HuH-7.5 (cell line): ENCODE results near the gene CD274.
"Not testable (repeated sequence)": the region's sequence is repeated elsewhere in the genome, so short reads cannot be mapped to it uniquely, and the experiment has no call there.

ENCODE experiments used
- DNase-seq: peaks from one replicate; pipeline ENCODE4 v3.0.0; 2011; ENCODE audit warnings: low spot score

The CD274 gene

DNA sequence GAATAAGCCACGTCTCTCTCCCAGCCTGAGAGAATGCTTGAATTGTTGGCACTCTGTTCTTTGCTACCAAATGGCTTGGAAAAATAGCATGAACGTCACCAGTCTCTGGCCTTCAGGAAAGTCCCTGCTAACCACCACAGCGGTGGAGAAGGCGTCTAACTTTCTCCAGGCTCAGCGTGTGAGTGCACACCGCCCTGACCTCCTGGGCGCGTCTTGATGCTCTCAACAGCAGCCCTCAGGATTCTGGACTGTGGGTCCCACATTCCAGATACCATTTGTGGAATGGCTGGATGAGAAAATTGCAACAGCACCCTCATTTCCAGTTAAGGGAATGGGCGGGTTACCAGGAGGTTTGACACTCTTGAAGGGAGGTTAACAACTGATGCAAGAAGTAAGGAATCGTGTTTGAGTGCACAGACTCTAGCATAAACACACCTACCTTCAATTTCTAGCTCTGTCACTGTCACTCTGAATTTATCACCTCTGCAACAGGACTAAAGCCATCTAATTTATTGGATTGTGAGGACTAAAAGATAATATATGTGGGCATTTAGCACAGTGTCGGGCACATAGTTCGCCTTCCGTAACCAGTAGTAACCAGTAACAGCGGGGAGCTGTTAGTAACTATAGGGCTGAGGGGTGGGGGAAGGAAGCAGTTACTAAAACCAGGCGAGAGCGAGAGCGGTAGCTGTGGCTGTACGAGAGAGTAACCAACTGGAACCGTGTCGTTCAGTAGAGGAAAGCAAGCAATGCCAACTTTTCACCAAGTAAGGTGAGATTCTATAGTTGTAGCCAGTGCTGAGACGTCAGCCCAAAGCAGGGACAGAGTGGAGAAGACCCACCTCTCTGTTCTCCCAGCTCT, 11.8 kb upstream of the CD274 start:
- no peak for DNase-seq

- DNase-seq: no peak
Measured at GRCh38 chr9:5440426-5440825, 9.9 kb upstream of the CD274 start.

DNA sequence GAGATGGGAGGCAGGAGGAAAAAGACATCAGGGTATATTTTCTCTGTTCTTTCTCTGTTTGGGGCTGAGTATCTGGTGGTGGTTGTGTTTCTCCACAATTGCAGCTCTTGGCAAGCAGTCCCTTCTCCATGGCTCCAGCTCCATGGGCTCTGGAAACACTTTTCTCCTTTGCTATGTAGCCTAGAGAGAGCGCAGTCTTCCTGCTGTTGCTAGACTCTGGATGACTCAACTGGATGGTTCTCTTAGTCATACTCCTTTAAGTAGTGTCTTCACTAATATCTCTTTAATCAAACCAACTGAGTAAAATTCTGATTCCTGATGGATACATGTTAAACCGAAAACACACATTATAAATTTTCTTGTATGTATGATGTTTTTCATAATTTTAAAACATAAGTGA, 9.3 kb upstream of the CD274 start:
- DNase-seq: no peak

DNA sequence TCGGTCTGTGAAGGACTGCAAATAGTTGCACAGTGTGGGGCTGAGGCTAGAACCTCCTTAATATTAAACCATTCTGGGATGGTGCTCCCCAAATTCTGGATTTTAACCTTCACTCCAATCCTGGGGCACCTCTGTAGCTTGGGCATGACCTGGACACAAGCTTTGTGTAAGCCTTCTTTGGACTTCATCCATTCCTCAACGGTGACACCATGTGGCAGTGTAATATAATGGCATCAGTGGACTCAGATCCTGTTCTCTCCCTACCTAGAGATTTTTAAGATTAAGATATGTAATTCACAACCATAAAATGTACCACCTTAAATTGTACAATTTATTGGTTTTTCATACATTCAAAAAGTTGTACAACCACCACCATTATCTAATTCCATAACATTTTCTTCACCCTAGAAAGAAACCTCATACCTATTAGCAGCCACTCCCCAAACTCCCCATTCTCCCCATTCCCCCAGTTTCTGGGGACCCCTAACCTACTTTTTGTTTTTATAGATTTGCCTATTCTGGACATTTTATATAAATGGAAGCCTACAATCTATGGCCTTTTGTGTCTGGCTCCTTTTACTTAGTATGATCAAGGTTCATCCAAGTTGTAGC, 7.8 kb upstream of the CD274 start:
- DNase-seq: no peak

- no peak for DNase-seq
Measured at GRCh38 chr9:5443850-5444249, 6.5 kb upstream of the CD274 start.

DNA sequence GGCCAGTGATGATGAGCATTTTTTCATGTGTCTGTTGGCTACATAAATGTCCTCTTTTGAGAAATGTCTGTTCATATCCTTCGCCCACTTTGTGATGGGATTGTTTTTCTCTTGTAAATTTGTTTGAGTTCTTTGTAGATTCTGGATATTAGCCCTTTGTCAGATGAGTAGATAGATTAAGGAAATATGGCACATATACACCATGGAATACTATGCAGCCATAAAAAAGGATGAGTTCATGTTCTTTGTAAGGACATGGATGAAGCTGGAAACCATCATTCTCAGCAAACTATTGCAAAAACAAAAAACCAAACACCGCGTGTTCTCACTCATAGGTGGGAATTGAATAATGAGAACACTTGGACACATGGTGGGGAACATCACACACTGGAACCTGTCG, 5.2 kb upstream of the CD274 start:
- DNase-seq: not testable (repeated sequence)

GRCh38 chr9:5445886-5446285, 4.5 kb upstream of the CD274 start:
- DNase-seq: no peak

DNA sequence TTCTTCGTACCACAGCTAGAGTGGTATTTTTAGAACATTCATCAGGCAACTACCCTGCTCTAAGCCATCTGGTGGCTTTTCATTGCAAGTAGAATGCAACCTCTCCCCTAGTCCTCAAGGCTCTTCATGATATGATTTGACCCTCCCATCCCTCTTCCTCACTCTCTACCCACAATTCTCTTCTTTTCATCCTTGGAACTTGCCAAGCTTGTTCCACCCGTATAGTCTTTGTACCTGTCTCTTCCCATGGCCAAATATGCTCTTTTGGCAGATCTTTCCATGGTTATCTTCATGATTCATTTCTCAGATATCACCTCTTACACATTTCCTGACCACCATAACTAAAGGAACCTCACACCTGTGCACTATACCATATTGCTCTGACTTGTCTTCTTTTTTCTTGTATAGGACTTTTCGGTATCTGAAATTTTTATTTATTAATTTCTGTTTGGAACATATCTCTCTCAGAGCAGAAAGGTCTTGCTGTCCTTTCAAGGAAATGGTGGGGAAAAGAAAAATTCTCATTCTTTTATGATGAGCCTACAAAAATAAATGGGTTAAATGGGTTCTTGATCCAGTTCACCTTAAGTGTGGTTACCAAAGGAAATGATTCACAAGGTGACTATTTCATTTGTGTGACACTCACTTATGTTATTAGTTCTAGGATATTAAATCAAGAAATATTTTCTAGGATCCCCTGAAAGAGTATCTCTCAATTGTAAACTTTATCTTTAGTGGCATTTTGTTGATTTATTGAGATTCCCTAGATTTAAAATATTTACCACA, 3.7 kb upstream of the CD274 start:
- DNase-seq: no peak

DNA sequence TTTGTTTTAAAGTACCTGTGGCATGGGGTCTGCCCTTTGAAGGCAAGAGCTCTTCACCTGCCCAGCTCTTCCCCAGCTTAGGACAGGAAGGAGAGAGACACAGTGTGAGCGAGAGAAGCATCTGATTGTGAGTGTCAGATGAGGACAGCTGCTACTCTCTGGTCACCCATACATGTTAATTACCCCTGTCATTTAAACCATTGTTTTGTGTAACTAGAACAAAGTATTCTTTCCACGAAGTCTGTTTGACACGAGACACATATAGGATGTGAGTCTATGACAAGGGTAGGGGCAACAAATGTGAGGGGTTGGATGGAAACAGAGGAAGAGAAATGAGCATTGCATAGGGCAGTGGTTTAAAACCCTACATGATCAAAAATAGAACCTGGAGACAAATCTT, 3.0 kb upstream of the CD274 start:
- no peak for DNase-seq

GRCh38 chr9:5448016-5448415, 2.3 kb upstream of the CD274 start:
- DNase-seq: no peak

GRCh38 chr9:5448461-5449435, 1.6 kb upstream of the CD274 start:
- DNase-seq: no peak

DNA sequence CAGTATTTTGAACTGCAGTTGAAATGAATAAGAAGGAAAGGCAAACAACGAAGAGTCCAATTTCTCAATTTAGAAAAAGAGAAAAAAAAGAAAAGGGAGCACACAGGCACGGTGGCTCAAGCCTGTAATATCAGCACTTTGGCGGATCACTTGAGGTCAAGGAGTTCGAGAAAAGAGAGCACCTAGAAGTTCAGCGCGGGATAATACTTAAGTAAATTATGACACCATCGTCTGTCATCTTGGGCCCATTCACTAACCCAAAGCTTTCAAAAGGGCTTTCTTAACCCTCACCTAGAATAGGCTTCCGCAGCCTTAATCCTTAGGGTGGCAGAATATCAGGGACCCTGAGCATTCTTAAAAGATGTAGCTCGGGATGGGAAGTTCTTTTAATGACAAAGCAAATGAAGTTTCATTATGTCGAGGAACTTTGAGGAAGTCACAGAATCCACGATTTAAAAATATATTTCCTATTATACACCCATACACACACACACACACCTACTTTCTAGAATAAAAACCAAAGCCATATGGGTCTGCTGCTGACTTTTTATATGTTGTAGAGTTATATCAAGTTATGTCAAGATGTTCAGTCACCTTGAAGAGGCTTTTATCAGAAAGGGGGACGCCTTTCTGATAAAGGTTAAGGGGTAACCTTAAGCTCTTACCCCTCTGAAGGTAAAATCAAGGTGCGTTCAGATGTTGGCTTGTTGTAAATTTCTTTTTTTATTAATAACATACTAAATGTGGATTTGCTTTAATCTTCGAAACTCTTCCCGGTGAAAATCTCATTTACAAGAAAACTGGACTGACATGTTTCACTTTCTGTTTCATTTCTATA, 602 bp upstream of the CD274 start:
- DNase-seq: no peak

DNA sequence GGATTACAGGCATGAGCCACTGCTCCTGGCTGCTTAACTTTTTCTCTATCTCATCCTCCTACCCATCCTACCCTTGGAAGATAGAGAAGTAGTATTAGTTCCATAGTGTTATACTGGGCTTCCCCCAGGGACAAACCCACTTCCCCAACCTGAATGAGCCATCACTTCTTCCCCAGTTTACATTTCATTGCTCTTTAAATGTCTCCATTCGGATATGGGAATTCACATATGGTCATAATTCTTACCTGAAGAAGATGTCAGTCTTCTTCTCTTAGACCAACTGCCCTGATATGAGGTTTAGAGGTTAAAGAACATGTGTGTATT, 1.9 kb downstream of the CD274 start:
- no peak for DNase-seq

- no peak for DNase-seq
Measured at GRCh38 chr9:5453004-5453403, 2.7 kb downstream of the CD274 start.

DNA sequence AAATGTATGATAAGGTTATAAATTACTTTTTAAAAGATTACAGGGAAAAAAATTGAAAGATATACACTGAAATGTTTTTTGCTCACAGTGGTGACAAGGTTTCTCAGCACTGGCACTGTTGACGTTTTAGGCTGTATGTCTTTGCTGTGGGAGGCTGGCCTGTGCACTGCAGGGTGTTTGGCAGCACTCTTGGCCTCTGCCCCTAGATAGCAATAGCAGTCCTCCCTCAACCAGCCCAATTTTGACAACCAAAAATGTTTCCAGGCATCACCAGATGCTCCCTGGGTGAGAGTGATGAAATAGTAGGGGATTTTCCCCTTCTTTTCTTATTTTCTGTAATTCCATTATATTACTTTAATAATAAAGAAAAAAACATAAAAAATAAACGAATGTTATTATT, 3.3 kb downstream of the CD274 start:
- no peak for DNase-seq

DNA sequence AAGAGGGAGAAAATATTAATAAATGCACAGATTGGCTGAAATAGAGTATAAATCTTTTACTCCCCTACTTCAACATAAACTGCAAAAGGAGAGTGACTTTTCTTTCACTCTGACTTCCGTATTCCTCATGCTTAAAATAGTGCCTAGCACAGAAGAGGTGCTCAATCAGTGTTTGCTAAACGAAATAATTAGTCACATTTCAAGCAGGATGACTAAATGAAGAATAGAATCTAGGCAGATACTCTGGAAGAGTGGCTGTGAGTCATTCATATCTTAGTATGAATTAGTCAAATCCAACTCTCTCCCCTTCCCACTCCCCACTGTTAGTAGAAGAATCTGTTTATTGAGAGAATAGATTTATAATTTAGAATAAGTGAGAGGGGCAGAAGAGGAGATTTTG, 4.8 kb downstream of the CD274 start:
- DNase-seq: no peak

DNA sequence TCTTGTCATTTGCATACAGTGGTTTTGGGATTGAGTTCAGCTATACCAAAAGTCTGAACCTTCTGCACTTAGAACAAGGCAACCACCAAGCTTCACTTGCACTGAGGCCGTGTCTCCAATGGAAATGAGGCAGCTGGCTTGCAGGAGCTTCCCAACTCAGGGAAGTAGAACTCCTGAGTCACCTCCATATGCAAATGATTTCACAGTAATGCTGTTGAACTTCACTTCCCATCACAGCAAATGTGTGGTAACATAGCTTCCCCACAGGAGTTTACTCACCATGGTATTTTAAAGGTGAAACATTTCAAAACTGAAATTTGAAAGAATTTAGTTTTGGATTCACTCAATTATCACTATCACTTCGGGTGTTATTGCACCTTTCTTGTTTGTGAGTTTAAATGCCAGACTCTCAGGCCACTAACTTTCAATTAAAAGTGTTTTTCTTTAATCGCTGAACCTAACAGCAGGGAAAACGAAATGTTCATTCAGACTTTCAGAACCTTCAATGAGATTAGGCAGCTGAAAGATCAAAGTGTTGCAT, 9.0 kb downstream of the CD274 start:
- DNase-seq: no peak

DNA sequence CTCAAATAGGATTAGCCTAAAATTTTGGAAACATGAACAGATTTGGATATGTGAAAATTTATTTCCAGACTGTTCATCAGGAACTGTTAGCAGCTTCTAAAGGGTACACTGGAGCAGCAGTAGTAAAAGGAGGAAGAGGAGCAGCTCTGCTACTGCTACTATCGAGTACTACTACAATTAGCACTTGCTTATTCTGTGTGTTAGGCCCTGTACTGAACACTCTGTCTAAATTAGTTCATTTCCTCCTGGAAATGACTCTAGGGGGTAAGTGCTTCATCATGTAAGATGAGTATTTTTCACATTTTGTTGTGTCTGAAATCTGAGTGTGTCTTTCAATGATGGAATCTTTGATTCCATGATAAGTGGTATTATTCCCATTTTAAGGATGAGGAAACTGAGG, 9.8 kb downstream of the CD274 start:
- DNase-seq: no peak

- DNase-seq: not testable (repeated sequence)
Measured at GRCh38 chr9:5464831-5465330, 14.5 kb downstream of the CD274 start.

- DNase-seq: no peak
Measured at GRCh38 chr9:5466005-5466404, 15.7 kb downstream of the CD274 start.

GRCh38 chr9:5466766-5467165, 16.4 kb downstream of the CD274 start:
- DNase-seq: no peak
